Loucy (cell line): Measurements from ENCODE around the gene OGFR.

ENCODE experiments used
- EZH2phosphoT487 ChIP-seq: fragments of 200-600 bp; IDR thresholded peaks from 2 replicates; pipeline ENCODE4 v1.6.1; 2018; ENCODE audit warnings: antibody characterized with exemption, mild to moderate bottlenecking, moderate library complexity, borderline replicate concordance
- TF ChIP-seq, protein P1 (sequence below): fragments of 200-600 bp; sonication (generic); conservative IDR thresholded peaks from 2 replicates; pipeline ENCODE4 v1.5.1; 2014; ENCODE audit warnings: mild to moderate bottlenecking, antibody characterized with exemption, low read length

DNA sequence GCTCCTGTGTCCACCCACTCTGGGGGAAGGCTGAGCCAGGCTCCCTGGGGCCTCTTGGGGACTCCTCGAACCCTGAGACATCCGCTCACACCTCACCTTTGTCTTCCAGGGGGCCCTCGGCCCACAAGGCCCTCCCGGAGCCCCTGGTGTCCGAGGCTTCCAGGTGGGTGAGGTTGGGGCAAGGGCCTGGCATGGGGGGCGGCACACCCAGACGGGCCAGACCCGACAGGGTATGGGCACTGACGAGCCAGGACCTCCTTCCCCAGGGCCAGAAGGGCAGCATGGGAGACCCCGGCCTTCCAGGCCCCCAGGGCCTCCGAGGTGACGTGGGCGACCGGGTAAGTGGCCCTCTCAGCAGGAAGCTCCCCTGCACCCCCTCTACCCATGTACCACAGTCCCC, 25.6 kb downstream of the OGFR start:
- TF ChIP-seq, protein P1, sequence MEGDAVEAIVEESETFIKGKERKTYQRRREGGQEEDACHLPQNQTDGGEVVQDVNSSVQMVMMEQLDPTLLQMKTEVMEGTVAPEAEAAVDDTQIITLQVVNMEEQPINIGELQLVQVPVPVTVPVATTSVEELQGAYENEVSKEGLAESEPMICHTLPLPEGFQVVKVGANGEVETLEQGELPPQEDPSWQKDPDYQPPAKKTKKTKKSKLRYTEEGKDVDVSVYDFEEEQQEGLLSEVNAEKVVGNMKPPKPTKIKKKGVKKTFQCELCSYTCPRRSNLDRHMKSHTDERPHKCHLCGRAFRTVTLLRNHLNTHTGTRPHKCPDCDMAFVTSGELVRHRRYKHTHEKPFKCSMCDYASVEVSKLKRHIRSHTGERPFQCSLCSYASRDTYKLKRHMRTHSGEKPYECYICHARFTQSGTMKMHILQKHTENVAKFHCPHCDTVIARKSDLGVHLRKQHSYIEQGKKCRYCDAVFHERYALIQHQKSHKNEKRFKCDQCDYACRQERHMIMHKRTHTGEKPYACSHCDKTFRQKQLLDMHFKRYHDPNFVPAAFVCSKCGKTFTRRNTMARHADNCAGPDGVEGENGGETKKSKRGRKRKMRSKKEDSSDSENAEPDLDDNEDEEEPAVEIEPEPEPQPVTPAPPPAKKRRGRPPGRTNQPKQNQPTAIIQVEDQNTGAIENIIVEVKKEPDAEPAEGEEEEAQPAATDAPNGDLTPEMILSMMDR, result no peak
- no peak for TF ChIP-seq EZH2phosphoT487
